CD4-positive, alpha-beta T cell treated with Interleukin-17A for 1 hour (primary cell): ENCODE results near the gene VSTM4.

Experiments
- DNase-seq: peaks from one replicate; pipeline ENCODE4 v3.0.0-alpha.2; 2020

Gene VSTM4

DNA sequence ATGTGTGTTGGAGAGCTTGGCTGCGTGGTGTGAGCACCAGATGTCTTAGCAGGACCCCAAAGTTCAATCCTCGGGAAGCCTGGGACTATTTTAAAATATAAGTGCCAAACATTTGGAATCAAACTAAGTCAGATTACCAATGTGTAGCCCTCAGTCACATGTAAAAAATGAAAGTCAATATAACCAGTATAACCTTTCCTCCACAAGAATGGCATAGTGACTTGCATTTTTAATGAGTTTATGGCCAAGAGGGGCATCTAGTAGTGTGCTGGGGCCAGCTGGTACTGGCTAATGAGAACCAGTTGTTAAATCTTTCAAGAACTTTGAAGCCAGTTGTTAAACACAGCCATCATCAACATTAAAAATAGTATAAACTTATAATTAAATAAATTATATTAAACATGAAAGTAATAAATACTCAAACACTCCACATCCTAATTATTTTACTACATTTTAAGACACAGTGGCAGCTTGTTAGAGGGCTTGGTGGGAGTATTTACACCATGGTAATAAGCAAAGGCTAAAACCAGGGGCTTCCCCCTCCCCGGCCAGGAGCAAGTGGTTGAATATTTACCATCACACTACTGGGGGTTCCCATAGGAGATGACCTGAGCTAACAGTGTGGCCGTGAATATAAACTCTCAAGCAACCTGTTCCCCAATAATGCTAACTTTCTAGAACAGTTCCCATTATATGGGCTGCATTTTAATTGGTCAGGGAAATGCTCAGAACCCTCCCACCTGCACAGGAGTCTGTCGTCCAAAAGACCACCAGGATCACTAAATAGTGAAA, 26.4 kb upstream of the VSTM4 start:
- DNase-seq: no peak

DNA sequence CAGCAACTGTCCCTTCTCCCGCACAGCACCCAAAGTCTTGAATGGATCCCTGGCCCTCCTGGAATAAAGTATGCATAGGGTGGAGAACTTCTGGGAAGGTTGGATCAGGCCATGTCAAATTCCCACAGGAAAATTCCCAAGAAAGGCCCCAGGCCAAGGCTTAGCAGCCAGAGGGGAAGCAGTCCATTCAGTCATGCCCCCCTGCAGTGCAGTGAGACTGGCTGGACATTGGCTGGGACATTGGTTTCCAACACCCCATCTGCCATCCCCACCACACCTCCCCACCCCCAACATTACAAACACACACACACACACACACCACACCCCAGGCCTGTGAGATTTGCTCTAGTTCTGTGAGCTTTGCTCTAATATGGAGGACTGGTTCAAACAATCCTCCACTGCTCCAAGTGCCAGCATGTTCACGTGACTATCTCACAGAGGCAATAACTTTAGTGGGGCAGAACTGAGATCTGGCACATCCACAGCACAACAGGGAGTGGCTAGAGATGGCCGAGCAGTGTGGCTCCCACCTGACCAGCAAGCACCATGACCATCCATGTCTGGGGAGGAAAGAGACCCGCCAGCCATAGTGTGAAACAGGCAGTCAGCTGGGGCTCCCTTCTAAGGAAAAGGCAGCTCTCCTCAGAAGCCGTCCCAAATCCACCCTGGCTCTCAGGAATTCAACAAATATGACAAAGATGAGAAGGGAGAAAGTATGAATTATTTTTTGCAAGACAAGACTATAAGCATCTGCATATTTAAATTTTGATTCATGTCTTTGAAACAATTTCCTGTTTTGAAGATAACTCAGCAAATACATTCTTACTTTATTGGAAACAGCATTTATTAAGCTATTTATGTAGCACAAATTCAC, 25.2 kb upstream of the VSTM4 start:
- no peak for DNase-seq

DNA sequence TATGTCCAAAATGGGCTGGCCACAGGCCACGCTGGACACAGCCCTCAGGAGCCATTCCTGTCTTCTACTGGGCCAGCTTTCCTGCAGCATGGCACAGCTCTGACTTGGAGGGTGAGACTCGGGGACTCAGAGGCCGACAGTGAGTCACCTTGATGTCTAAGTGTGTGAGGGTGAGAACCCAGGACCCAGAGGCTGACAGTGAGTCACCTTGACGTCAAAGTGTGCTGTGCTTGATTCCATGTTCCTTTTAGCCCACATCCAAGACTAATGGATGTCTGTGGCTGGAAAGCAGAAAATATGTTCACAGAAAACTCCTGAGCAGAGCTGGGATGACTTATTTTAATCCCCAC, 24.5 kb upstream of the VSTM4 start:
- no peak for DNase-seq

DNA sequence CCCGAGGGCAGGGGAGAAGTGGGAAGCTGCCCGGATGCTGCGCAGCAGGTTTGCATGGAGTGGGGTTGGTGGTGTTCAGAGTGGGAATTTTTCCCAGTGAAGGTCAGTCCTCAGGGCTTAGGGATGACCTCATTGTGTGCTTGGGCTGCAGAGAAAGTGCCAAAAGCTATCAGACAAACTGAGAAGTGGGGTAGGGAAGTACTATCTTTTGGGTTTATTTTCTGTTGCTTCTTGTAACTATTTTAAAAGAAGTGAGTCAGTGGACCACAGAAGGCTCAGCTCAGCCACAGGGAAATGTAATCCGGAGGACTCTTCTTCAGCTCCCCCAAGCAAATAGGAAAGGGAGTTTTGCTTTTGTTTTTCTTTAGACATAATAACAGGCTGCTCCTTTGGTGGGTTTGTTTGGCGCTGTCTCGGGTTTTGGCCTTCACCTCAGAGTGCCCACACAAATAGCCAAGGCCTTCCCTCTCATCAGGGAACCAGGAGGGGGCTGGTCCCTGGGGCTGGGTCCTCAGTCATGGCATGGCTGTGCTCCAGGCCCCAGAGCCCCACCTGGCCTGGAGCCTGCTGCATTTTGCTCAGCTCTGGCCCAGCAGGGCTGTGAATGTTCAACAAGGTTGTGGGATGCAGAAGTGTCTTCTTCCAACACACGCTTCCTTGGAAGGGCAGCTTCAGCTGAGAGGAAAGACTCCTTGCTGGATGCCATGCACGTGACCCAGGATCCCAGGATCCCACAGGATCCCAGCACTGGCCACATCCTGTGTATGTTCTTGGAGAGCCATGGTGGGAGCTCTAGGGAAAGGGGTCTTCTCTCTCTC, 23.9 kb upstream of the VSTM4 start:
- no peak for DNase-seq

DNA sequence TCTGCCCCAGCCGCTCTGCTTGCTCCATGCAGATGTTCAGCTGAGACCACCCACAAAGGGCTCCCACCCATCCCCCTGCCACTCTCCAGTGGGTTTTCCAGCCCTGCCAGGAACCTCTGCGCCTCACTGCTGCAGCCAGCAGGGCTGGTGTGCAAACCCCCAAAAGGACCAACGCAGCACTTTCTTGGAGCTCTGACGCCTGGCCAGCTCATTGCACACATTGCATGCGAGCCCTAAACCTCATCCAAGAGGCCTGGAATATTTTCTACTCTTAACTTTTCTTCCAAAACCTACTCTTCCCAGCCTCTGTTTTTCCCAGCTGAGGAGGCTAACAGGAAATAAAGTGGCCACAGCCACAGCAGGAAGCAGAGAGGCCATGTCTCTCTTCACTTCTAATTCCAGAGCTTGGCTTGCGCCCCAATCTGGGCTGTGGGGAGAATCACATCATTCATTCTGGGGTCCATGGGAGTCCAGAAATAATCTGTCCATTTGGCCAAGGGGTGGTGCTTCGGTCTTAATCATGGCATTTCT, 23.1 kb upstream of the VSTM4 start:
- no peak for DNase-seq

DNA sequence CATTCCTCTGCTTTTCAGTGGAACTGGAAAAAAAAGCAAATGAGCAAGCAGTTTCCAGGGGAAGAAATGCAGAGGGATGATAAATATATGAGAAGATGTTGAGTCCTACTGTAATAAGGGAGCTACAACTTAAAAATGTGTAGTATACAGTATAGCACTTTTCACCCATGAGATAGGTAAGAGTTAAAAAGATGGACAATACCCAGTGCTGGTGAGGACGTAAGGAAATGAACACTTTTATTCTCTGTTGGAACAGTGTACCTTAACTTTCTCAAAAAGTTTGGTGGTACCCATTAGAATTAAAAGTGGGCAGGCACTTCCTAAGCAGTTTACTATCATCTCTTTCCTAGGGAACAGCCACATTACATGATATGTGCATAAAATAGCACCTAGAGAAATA, 21.2 kb upstream of the VSTM4 start:
- DNase-seq: no peak

DNA sequence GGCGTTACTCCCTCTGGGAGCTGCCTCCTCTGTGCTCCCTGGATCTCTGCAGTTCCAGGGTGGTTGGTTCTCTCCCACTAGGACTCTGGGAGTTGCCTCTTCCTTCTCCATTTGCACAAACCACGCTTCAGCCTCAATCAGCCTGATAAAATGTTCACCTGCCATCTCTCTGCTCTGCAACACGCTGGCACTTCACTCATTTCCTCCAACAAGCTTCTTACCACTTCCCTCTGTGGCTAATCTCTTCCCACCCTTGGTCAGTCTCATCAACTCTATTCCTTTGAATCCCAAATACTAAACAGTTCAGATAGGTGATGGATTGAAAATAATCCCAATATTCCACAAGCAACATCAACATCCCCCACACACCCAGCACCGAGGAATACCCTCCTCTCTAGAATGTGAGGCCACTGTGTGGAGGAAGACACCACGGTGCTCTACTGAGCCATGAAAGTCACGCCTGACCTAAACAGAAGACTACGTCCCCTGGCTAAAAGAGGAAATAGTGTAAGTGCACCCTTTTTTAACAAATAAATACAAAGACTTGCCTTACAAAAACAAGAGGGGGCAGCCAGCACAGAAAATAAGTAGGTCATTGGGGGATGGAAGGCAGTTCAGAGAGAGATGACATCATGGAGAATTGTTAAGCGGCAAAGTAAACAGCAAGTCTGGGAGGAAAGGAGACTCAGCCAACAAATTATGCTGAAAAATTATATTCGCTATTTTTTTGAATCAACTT, 20.4 kb upstream of the VSTM4 start:
- DNase-seq: no peak

DNA sequence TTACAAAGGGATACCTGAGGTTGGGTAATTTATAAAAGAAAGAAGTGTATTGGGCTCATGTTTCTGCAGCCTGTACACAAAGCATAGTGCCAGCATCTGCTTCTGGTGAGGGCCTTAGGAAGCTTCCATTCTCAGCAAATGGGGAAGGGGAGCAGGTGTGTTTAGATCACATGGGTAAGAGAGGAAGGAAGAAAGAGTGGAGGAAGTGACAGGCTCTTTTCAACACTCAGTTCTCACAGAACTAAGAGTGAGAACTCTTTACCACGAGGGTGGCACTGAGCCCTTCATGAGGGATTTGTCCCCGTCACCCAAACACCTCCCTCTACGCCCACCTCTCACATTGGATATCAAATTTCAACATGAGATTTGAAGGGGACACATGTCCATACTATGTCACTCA, 19.0 kb upstream of the VSTM4 start:
- no peak for DNase-seq

DNA sequence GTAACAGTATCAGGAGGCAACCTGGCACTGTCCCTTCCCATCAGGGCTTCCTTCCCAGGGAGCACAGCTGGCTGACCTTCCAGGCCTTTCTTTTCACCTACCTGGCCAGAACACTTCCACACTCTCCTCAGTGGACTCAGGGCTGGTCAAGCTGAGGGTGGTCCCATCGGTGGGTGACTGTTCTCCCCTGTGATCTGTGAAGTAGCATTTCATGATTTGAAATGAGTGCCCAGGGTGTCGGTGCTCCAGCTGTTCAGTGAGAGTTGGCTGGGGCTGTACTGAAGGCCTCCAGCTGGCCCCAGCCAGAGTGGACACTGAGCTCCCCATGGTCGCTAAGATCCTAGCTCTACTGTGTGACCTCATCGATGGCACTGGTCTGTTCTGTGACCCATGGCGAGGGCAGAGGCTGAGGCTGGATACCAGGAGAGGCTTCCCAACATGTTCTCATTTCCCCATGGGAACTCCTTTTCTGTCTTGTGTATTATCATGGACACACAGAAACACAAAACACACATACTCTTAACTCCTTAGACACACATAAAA, 18.5 kb upstream of the VSTM4 start, which contains the start of gene FAM170B:
TSS of gene FAM170B (minus strand) at position 316 of the 543 bp plus-strand sequence. CDS start at position 213, 103 bp downstream.
- DNase-seq: no peak

DNA sequence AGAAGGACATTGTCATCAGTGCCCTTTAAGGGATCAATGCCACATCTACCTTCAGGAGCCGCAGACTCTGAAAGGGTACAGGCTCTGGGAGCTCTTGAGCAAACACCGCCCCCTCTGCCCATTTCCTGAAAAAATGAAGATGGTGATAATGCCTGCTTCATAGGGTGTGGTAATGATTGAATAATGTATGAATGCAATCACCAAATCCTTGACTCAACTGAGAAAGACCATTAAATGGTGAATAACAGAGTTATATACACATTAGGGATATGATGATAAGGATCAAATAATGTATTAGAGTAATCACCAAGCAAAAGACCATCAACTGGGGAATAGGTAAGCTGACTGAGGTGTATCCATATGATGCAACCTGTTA, 17.0 kb upstream of the VSTM4 start:
- no peak for DNase-seq

DNA sequence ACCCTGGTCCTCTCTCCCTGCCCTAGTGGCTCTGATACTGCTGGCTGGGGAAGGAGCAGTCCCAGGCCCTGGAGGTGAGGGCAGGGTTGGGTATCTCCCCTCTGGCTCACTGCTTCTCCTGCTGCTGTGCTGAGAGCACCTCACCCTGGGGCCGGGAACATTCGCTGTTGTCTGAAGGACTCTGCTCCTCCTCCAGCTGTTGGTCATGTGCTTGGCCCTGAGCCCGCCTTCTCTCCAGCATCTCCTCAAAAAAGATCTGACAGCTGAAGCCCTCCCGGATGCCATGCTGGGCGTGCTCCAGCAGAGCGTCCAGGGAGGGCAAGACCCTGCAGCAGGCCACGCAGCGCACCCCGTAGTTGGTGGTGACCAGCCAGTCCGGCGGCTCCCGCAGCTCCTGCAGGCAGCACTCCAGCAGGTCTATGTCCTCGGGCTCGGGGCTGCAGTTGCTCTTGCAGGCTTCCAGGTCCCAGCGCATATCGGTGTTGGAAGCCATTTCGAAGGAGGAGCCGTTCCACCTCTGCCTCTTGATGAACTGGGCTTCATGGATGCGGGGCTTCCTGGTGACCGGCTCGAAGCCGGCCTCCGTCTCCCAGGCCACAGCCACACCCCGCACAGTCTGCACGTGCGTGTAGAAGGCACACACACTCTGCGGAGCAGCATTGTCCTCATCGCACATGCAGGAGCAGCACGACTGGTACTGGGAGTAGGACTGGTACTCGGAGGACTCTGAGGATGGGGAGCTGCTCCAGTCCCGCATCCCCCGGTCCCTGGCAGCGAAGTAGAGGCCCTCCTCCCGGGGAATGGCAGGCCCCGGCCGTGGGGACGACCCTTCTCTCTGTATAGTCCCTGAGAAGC, 16.4 kb upstream of the VSTM4 start:
- DNase-seq: no peak

DNA sequence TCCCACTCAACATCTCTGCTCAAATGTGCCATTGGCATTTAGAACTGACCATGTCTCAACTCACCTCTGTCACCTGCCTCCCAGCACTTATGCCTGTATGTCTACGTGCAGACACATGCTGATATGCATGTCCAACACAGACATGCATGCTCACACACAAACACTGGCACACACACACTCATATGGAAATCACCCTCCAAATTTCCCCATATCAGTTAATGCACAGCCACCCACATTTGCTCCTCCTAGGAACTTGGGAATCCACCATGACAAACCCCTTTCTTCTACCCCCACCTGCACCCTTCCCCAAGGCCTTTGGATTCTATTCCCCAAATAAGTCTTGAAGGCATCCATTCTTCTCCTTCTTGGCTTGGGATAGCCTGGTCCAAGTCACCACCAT, 14.1 kb upstream of the VSTM4 start:
- no peak for DNase-seq

DNA sequence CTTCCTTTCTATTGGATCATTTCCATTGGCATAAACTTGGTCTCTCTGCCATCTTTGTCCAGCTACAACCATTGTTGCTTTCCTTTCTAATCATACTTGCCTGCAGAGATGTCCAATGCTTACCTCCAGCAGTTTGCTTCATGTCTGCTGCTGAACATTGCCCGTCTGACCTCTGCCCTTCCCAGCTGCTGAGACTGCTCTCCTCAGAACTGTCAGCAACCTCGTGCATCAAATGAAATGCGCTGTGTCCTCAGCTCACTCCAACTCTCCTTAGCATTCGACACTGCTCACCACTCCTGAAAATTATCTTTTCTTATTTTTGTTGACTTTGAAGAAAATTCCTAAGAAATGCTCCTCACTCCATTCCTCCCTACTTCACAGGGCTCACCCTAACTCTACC, 13.5 kb upstream of the VSTM4 start:
- DNase-seq: no peak

DNA sequence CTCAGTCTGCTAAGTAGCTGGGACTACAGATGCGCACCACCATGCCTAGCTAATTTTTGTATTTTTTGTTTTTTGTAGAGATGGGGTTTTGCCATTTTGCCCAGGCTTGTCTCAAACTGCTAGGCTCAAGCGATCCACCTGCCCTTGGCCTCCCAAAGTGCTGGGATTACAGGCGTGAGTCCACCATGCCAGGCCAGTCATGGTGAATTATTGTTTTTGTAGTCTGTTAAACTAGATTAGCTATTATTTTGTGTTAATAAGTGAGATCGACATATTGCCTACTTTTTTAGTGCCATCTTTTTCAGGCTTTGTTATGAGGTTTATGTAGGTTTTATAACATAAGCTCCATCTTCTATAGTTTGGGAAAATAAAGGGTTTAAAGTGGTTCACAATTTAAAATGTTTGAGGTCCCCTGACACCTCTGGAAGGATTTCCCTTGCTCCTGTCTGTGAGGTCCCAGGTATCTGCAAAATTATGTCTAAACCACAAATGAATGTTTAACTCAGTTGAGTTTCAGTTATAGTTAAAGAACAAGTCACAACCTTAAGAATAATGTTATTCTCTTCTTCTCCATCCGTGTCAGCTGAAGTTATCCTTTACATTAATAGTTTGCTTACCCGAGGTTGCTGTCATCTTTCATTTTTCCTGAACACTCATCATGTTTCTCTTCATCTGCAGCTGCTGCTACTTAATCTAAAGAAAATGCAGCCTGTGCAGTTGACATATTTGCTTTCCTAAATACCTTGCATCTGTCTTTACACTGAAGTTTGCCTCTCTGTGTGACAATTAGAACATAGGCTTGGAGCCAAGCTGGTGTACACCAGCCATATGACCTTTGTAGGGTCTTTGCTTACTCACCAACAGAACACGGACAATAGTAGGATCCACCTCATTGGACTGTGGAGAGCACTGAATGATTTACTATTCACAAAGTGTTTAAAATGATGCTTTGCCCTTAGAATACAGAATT, 8.9 kb upstream of the VSTM4 start:
- DNase-seq: no peak

DNA sequence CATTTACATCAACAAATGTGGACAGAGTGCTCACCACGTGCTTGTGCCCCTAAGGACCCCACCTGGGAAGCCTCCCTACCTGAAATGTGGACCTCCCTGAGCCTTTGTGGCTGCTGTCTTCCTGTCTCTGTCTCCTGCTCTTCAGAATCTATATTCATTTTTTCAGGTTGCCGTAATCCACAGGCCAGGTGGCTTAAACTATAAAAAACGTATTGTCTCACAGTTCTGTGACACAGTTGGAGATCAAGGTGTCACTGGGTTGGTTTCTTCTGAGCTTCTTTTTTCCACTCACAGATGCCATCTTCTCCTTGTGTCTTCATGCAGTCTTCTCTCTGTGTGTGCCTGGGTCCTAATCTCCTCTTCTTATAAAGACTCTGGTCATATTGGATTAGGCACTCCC, 5.6 kb upstream of the VSTM4 start:
- DNase-seq: no peak

DNA sequence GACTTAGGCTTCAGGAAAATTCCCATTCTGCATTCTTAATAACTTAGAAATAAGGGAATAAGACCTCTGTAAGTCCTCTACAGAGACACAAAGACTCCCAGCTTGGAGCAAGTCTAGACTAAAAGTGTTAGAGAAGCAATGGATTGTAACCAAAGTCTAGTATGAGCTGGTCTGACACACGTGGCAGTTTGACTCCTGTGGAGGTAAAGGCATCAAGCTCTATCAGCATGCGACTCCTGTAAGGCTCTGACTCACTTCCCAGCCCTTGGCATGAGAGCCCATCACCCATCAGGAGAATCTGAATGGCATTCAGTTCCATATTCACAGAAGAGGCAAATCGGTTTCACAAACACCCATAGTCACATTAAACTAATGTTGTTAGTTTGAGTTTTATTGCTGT, 4.4 kb upstream of the VSTM4 start:
- DNase-seq: no peak

DNA sequence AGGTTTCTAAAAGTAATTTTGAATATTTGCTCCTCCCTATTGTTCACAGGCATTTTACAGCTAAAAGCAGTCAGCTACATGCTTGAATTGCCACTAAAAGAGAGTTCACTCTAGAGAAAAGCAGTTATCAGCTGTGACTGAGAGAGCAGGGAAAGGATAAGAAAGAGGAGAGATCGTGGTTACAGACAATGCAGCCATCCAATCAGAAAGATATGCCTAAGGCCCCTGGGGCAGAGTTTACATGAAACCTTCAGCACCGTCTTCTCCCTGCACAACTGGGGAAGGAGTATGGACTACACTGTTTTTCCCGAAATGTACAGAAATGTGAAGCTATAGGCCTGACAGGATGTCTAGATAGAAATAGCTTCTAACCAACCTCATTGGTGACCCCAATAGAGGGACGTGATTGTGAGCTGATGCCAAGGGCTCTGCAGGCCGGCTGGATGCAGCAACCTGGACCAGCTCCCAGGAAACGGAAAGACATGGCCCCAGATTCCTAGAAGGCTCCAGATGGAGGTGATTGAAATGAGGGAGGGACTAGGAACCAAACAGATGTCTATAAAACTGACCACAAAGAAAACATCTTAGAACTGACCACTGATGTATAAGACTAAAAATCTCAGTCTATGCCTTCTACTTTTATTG, 3.2 kb upstream of the VSTM4 start:
- no peak for DNase-seq

DNA sequence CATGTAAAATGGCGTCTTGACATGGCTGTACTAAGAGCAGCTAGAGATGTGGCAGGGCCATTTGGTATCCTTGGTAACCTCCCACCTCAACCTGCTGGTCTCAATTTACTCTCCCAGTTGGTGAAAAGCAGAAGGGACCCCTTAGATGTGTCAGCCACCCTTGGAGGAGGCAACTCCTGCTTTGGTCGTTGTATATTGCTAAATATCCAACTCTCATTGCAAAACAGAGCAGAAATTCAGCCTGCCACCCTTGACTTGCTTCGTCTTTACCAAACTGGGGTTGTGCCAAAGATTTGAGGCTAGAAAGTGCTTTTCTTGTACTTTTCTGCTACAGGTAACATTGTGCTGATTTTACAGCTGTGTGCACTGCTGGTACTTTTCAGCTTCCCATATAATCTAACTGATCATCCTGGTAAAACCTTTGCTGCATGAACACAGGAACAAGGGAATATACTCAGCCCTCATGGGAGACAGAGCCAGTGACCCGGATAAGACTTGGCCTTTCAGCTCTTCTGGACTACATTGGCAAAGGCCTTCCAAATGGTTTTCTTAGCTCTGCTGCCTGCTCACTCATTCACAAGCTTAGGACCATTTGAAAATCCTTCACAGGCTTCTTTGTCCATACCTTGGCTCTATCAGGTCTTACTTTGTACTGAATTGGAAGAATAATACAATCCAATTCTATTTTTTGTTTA, 2.2 kb upstream of the VSTM4 start:
- no peak for DNase-seq
